GM21447 (cell line): ENCODE results near the gene BMPR1A.
"Not testable (repeated sequence)": the region's sequence is repeated elsewhere in the genome, so short reads cannot be mapped to it uniquely, and the experiment has no call there.

Source experiments
- ATAC-seq: cut with Tn5 transposase; IDR thresholded peaks from one replicate; pipeline ENCODE4 v1.9.1; 2021; ENCODE audit not compliant: unreplicated experiment

BMPR1A gene

DNA sequence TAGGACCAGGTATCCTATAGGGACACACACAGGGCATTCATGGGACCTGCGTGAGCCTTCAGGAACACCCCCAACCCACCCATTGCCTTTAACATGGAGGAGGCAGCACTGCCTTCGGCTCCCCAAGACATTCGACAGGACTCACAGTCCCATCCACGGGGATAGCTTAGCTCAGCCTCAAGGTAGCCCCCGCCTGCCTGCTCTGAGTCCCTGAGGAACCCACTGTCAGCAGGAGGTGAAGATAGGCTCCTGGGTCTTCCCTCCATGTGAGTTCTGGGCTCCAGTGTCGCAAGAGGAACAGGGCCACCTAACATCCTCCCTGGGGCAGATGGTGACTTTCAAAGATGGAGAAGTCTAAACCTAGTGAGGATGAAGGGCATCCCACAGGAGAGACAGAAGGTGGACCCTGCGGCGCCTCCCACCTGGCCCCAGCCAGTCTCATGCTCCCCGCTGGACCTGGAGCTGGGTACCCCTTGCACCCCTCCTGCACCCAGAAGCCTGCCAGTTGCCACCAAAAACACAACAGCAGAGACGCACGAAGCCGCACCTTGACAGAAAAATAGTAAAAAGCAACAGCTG, 207.0 kb downstream of the BMPR1A start:
- no peak for ATAC-seq

GRCh38 chr10:86964061-86964846, 207.8 kb downstream of the BMPR1A start:
- ATAC-seq, result no peak

DNA sequence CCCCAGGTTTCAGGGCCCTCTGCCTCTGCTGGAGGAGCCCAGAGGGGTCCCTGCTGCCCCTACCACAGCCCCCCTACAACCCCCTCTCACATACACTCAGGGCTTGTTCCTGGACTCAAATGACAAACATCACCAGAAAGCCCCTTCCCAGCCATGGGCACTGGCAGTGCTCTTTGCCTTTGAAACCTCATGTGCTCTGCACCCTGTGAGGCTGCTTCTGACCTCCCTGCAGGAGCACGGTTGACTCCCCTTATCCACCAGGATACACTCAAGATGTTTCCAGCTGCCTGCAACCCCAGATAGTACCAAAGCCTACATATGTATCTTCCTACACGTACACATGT, 208.4 kb downstream of the BMPR1A start:
- no peak for ATAC-seq

DNA sequence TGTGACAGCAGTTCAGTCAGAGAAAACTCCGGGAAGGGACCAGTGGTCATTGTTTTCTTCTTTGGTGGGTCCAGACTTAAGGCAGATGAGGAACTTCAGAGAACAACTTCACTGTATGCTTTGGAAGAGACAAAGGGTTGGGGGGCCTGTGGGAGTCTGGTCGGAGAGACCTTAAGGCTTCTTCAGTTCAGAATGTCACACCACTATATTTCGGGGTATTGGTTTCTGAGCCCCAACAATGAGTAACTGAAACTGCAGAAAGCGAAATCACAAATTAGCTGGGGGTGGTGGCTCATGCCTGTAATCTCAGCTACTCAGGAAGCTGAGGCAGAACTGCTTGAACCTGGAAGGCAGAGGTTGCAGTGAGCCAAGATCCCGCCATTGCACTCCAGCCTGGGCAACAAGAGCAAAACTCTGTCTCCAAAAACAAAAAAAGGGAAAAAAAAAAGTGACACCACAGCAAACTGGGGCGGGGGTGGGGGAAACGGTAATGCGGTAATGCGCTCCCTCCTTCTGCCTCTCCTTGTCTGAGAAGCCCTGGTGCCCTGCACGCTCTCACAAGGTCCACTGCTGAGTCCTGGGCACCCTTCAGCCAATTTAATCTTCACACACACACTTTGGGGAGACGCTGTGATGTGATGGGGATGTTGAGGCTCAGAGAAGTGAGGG, 209.7 kb downstream of the BMPR1A start:
- peak; percentile 33 for ATAC-seq

DNA sequence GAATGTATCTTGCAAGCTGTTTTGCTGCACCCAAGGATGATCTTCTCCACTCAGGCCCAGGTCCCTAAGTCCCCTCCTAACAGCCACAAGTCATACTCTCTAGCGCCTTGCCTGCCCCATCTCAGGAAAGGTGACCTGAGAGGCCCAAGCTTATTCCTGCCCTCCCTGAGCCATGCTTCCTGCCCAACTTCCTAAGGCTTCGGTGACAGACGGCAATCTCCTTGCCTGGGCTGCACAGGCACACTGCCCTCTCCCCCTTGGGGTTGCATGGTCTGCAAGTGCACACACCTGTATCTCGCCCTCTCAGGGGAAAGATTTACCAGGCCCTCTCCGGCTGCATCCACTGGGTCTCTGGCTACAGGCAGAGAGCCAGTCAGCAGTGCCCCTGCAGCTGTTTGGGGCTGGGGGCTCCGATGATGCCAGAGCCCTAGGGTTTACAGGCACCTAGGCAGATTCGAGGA, 211.1 kb downstream of the BMPR1A start:
- no peak for ATAC-seq

- no peak for ATAC-seq
Measured at GRCh38 chr10:86968271-86968993, 212.0 kb downstream of the BMPR1A start, which contains the start of gene ADIRF. Gene ADIRF (plus strand): TSS chr10:86968482. CDS start chr10:86968545, 63 bp downstream.

GRCh38 chr10:86968994-86969355, 212.6 kb downstream of the BMPR1A start:
- ATAC-seq, result no peak

GRCh38 chr10:86969421-86970041, 213.1 kb downstream of the BMPR1A start:
- ATAC-seq, result no peak

- ATAC-seq, result no peak
Measured at GRCh38 chr10:86970162-86970981, 214.0 kb downstream of the BMPR1A start.

DNA sequence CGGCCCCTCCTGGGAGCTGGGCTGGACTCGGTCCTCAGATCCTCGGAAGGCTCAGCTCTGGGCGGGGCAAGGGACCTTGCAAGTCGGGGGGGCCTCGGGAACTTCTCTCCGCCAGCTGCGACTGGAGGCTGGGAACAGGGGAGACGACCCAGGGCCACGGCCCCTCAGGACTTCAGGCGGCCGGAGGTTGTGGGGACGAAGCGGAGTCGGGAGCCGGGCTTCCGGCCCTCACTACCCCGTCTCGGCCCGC, 214.5 kb downstream of the BMPR1A start:
- ATAC-seq, result no peak

- ATAC-seq, result peak; percentile 61
Measured at GRCh38 chr10:86971232-86971991, 215.0 kb downstream of the BMPR1A start.

- no peak for ATAC-seq
Measured at GRCh38 chr10:86972613-86973380, 216.4 kb downstream of the BMPR1A start.

GRCh38 chr10:86974484-86974883, 218.1 kb downstream of the BMPR1A start:
- ATAC-seq, result no peak

DNA sequence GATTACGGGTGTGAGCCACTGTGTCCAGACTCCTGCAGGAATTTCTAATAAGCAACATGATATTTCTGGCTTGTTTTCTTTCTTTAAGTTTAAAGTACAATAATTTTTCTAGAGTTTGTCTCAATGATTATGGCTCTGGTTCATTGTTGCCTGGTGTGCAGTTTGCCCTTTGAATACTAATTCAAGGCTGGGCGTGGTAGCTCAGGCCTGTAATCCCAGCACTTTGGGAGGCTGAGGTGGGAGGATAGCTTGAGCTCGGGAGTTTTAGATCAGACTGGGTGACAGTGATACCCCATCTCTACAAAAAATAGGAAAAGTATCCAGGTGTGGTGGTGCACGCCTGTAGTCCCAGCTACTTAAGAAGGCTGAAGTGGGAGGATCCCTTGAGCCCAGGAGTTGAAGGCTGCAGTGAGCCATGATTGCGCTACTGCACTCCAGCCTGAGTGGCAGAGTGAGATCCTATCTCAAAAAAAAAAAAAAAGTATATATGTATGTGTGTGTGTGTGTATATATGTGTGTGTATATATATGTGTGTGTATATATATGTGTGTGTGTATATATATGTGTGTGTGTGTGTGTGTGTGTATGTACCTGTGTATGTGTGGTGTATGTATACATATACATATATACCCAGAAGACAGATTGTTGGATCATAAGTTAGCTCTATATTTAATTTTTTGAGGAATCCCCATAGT, 220.1 kb downstream of the BMPR1A start:
- ATAC-seq, result no peak

DNA sequence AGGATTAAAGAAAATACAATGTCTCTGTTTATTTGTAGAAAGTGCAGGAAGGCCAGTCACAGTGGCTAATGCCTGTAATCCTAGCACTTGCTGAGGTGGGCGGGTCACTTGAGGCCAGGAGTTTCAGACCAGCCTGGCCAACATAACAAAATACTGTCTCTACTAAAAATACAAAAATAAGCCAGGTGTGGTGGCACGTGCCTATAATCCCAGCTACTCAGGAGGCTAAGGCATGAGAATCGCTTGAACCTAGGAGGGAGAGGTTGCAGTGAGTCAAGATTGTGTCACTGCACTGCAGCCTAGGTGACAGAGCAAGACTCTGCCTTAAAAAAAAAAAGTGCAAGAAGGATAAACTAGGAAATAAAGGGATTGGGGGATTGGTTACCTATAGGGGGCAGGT, 222.0 kb downstream of the BMPR1A start:
- ATAC-seq, result not testable (repeated sequence)

- no peak for ATAC-seq
Measured at GRCh38 chr10:86979296-86979818, 222.9 kb downstream of the BMPR1A start.

DNA sequence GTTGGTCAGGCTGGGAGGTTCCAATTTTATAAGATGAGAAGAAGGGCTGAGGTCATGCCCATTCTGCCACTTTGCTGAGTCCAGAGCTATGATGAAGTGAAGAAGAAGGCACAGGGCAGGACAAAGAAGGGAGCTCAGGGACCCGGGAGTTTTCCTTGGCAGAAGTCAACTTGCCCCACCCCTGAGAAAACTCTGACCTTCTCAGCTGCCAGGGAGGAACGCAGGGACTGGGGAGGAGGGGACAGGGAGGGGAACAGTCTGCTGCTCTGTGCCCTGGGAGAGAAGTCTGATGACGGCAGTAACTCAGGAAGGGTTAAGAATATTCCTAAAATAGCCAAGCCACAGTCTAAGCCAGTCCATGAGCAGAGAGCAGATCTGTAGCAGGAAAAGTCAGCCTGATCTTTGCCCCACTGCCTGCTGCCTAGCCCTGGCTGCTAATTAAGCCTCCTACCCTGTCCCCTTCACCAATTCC, 223.6 kb downstream of the BMPR1A start:
- ATAC-seq, result no peak

DNA sequence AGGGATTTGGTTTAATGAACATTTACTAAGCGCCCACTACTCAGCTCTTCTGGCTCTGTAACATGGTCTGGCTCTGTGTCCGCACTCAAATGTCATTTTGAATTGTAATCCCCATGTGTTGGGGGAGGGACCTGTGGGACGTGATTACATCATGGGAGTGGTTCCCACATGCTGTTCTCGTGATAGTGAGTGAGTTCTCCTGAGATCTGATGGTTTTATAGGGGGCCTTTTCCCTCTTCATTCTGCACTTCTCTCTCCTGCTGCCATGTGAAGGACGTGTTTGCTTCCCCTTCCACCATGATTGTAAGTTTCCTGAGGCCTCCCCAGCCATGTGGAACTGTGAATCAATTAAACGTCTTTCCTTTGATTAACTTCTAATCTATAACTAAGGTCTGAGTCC, 224.6 kb downstream of the BMPR1A start:
- ATAC-seq, result not testable (repeated sequence)
